ENCODE data around the gene FGF5. TPM values are rescaled to one million over a fixed set of nuclear protein-coding genes. Genes with fewer than 3 reads are reported as not detected.

Gene FGF5
- total RNA-seq, 1 donor, result 55.9 TPM

DNA sequence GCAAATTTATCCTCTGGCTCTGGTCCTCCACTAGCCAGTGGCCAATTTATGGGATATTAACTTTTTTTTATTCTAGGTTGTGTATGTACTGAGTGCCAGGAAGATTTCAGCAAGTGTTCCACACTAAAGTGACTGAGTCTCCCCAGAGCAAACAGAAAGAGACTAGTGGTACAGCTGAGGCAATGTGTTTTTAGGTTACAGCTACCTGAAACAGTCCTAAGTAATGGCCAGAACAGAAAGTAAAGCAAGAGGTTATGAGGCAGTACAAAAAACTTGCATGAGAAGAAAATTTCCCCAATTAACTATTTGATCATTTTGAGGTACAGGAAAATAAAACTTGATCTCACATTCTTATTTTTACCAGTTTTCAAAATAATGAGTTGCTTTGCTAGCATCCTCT, 38.0 kb upstream of the FGF5 start:
- TF ChIP-seq, protein P1, sequence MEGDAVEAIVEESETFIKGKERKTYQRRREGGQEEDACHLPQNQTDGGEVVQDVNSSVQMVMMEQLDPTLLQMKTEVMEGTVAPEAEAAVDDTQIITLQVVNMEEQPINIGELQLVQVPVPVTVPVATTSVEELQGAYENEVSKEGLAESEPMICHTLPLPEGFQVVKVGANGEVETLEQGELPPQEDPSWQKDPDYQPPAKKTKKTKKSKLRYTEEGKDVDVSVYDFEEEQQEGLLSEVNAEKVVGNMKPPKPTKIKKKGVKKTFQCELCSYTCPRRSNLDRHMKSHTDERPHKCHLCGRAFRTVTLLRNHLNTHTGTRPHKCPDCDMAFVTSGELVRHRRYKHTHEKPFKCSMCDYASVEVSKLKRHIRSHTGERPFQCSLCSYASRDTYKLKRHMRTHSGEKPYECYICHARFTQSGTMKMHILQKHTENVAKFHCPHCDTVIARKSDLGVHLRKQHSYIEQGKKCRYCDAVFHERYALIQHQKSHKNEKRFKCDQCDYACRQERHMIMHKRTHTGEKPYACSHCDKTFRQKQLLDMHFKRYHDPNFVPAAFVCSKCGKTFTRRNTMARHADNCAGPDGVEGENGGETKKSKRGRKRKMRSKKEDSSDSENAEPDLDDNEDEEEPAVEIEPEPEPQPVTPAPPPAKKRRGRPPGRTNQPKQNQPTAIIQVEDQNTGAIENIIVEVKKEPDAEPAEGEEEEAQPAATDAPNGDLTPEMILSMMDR (IDR thresholded peaks at IDR 0.05; ENCODE audit: insufficient read depth, low read length), result no peak
- H3K4me3 ChIP-seq (ENCODE audit: low read depth, low read length), result no peak overlapping the region
- no peak for DNase-seq (ENCODE audit: low read depth)

- TF ChIP-seq, protein P1 (IDR thresholded peaks at IDR 0.05; ENCODE audit: insufficient read depth, low read length), result no peak
These were observed 37.3 kb upstream of the FGF5 start for GRCh38 chr4:80229128-80229527.

GRCh38 chr4:80229590-80229989, 36.9 kb upstream of the FGF5 start:
- DNase-seq (ENCODE audit: low read depth), result no peak
- H3K4me3 ChIP-seq (ENCODE audit: low read depth, low read length), result no peak overlapping the region
- TF ChIP-seq, protein P1 (IDR thresholded peaks at IDR 0.05; ENCODE audit: insufficient read depth, low read length), result no peak

More at GRCh38 chr4:80229128-80229527, 37.3 kb upstream of the FGF5 start:
- DNase-seq (ENCODE audit: low read depth), result no peak
- no peak overlapping the region for H3K4me3 ChIP-seq (ENCODE audit: low read depth, low read length)

DNA sequence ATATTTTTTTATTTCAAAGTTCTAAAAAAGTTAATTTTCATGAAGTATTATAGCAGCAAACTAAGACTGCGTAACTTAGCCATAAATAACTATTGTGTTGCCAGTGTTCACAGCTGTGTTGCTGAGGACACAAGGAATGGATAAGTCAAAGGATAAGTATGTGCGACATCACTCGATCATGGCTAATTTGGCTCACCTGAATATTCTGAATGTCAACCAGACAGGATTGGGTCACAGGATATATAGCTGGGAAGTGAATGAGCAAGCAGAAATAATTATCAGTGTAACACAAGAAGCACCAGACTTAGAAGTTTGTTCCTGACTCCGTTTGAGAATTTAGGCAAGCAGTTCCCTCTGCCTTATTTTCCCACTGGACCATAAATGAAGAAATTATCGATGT, 35.3 kb upstream of the FGF5 start:
- no peak for DNase-seq (ENCODE audit: low read depth)

DNA sequence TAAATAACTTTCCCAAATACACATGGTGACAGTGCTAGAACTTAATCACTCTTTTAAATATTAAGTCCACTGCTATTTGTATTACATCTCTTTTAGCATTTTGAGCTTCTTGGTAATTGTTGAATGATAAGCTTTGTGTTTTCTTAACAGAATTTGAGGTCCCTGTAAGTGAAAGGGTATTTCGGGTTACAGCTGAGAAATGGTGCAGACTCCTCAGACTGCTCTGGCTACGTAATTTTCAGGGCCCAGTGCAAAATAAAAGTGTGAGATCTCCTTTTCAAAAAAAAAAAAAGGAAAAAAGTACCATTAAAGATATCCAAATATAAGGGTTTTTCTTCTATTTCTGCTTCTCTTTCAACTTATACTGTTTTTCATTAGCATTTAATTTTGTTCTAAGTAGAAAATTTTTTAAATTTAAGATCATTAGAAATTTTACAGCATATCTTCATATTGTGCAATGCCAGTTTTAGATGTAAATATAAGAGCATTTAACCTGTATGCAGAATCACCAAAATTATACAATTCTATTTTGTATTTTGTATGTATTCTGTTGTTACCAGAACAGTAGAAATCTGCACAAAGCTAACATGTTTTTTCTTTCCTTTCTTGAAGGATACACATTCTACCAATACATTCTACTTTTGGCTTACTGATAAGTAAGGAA, 33.6 kb upstream of the FGF5 start:
- TF ChIP-seq, protein P1 (IDR thresholded peaks at IDR 0.05; ENCODE audit: insufficient read depth, low read length), result no peak
- H3K4me3 ChIP-seq (ENCODE audit: low read depth, low read length), result no peak overlapping the region
- DNase-seq (ENCODE audit: low read depth), result no peak

More for the DNA sequence above, 35.3 kb upstream of the FGF5 start:
- no peak overlapping the region for H3K4me3 ChIP-seq (ENCODE audit: low read depth, low read length)
- TF ChIP-seq, protein P1 (IDR thresholded peaks at IDR 0.05; ENCODE audit: insufficient read depth, low read length), result no peak

GRCh38 chr4:80233390-80233789, 33.1 kb upstream of the FGF5 start:
- no peak for DNase-seq (ENCODE audit: low read depth)
- no peak overlapping the region for H3K4me3 ChIP-seq (ENCODE audit: low read depth, low read length)
- TF ChIP-seq, protein P1 (IDR thresholded peaks at IDR 0.05; ENCODE audit: insufficient read depth, low read length), result no peak

DNA sequence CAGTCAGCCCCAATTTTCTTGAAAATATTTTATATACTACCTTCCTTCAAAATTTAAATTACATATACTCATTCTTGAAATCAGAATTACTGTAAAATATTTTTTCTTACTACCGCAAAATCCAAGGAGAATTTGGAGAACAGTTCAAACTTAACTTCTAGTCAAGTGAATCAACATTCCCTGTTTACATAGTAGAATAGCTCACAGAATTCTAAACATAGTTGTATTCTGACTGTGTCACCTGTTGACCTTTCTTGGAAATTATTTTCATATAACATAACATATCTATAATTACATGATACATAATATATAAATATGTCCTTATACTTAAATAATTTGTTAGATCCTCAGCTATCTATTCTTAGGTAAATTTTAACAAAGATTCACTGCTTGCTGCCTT, 31.0 kb upstream of the FGF5 start:
- TF ChIP-seq, protein P1 (IDR thresholded peaks at IDR 0.05; ENCODE audit: insufficient read depth, low read length), result no peak
- H3K4me3 ChIP-seq (ENCODE audit: low read depth, low read length), result no peak overlapping the region
- peak; percentile 52 for DNase-seq (ENCODE audit: low read depth)

Measured in fibroblast of the aortic adventitia (primary cell).